Raji (cell line): ENCODE results near the gene PTPRR.

Experiments used
- POLR2A ChIP-seq: IDR thresholded peaks from 2 replicates; pipeline ENCODE4 v1.6.1; 2011; ENCODE audit warnings: low read depth, low read length, control low read depth; ENCODE audit not compliant: insufficient read depth

PTPRR gene

DNA sequence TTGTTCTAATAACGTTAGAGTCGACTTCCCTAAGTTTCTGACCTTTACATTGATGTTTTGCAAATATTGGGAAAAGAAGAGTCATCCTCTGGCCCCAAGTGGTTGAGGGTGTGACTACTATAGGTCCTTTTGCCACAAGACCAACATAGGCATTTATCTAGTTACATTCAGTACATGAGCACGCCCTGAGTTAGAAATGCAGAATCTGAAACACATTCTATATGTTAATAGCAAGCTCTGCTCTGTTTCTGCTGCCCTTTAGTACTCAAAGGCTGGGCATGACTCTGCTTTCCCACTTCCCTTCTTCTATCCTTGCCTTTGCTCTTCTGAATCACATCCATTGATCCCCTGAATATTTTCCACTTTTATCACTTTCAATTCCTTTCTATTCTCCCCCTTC lies 168.2 kb downstream of the PTPRR start:
- no peak for TF ChIP-seq POLR2A

DNA sequence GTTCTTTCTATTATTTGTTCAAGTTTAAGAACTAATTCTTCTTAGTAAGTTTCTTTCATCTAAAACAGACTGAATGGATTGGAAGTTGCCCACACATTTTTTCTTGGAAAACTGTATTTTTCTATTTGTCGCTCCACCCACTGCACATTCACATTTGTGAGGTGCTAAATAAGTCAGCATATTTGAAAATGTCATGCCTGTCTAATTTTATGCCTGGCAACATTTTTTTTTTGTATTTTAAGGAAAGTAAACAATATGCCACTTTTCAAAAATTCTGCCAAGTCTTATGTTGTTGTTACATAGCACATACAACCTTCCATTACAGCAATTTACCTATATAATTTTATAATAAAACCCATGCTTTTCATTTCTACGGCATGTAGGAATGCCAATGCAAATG lies 170.6 kb downstream of the PTPRR start:
- no peak for TF ChIP-seq POLR2A

DNA sequence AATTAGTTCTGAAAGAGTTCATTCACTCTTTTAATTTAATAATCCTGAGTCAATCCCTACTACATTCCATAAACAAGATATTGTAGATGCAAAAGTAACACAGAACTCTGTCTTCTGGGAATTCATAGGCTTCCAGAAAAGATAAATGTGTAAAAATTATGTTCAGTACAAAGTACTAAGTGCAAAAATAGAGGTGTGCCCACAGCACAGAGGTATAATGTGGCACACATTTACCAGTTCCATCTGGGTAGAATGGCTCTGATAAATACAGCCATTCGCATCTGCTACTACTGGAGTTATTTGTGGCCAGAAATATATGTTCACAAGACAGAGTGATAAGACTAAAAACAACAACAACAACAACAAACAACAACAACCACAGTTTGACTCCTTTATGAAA lies 171.7 kb downstream of the PTPRR start:
- TF ChIP-seq POLR2A, result no peak

DNA sequence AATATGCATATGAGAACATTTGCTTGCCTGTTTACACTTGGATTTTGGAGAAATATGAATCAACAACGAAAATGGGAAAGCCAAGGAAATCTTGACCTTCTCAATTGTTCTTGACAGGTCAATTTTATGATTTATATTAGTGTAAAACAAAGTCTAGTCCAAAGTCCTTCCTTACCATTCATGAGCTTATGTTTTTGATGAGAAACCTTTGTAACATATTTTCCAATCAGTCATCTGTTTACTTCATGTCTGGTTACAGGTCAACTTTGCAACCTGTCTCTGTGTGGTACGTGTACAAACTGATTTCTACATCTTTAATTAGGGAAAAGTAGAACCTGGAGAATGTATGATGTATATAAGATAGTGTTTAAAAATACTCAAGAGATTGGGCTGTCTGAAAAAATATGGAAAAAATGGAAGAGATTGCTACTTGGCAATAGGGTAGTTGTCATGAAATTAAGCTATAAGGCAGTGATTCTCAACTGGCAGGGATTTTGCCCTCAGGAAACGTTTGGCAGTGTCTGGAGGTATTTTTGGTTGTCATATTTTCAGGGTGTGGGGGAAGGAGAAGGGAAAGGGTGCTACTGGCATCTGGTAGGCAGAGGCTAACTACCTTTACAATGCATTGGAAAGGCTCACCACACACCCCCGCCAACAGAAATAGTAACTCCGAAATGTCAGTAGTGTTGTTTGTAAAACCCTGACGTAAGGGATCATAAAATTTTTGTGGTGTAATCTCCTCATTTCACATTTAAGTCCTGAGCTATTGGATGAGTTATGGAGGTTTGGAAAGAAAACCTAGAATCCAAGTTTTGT lies 172.9 kb downstream of the PTPRR start:
- TF ChIP-seq POLR2A, result no peak

DNA sequence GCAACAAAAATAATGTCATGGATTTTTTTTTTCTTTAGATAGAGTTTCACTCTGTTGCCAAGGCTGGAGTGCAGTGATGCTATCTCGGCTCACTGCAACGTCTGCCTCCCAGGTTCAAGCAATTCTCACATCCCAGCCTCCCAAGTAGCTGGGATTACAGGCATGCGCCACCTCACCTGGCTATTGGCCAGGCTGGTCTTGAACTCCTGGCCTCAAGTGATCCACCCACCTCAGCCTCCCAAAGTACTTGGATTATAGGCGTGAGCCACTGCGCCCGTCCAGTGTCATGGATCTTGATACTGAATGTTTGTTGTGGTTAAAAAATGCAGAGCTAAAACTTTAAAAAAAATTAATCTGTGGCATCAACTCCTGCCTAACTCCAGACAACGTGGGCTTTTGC lies 175.5 kb downstream of the PTPRR start:
- TF ChIP-seq POLR2A, result no peak

DNA sequence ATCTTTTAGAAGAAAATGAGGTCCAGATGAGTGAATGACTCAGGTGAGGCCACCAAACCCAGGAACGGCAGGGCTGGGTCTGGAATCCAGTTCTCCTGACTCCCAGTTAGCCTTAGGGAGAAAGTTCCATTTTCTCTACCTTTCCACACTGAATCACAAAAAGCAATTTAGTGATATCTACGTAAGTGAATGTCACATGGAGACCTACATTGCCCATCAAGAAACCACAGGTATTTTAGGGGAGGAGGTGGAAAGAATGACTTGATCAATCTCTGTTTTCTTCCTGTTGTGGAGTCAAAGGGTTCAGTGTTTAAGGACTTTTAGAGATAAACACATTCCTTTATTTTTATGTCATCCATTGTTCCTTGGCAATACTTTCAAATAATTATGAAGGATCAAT lies 176.4 kb downstream of the PTPRR start:
- TF ChIP-seq POLR2A, result no peak

DNA sequence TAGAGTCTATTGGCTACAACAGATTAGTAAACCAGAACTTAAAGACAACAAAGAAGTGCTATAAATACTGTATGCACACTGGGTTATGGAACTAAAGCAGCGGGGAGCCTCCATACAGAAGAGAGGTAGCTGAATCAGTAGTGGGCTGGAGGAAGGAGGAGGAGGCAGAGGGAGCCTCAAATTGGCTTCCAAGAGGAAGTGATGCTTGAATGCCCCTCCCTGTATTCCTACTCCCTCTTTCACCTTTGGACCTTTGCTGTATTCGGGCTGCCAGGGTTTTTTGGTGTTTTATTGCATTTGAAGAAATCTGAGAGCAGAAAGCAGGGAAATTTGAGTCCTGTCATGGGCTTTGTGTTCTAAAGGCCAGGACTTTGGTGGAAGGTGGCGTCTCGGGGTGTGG lies 179.3 kb downstream of the PTPRR start:
- no peak for TF ChIP-seq POLR2A

DNA sequence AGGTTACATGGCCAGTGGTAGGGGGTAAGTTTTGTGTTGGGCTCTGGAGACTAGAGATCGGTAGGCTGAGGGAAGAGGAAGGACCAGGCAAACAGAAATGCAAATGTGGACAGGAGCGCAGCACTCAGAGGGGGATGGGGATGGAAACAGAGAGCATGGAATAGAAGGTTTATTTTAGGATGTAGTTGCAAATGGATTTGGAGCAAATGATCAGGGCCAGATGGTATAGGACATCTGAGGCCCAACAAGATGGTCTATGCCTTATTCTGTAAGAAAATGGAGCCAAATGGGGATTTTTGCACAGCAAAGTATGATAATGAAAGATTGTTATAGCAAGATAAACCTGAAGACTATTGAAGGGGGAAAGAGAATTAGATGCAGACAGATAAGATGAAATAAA lies 180.8 kb downstream of the PTPRR start:
- TF ChIP-seq POLR2A, result no peak

DNA sequence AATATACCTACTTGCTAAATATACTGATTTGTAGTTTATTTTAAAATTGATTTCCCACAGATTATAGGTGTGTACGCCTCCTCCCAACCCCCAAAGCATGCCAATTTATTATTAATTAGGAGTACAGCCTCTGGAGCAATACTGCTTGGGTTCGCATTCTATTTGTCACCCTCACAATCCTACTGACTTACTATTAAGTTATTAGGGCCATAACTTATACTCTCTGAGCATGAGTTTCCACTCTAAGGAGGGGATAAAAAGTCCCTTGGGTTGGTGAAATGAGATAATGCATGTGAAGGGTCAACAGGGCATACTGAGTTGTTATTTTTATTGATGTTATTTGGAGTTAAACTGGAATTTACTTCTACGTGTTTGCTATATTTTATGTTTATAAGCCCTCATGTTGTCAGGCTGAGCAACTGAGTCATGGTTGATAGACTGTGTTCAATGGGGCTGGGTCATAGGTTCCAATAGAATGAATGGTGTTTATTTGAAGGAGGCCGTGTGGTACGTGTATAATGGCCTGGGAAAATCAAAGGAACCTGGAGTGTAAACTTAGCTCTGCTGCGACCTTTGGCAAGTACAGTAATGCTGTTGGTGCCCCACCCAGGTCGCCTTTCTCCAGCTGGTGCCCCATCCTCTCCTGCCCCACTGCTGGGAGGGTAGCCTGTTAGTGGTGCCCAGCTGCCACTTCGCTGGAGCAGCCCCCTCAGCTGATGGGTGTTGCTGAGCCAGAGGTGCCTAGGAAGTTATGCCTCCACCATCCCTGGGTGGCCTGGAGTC lies 184.0 kb downstream of the PTPRR start:
- TF ChIP-seq POLR2A, result no peak

DNA sequence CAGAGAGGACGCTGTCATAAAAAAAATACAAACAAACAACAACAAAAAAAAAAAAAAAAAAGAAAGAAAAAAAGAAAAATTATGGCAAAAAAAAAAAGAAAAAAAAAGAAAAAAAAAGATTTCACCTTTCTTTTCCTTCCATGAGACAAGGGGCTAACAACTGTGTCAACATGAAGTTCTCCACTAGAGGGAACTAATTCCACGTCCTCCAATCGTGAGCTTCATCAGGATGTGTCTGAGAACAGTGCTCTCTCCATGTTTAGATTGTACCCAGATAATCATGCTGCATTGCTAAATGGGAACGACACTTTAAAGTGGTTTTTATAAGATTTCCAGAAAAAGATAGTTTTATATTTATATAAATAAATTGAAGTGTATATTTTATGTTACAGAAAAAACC lies 187.2 kb downstream of the PTPRR start:
- no peak for TF ChIP-seq POLR2A

DNA sequence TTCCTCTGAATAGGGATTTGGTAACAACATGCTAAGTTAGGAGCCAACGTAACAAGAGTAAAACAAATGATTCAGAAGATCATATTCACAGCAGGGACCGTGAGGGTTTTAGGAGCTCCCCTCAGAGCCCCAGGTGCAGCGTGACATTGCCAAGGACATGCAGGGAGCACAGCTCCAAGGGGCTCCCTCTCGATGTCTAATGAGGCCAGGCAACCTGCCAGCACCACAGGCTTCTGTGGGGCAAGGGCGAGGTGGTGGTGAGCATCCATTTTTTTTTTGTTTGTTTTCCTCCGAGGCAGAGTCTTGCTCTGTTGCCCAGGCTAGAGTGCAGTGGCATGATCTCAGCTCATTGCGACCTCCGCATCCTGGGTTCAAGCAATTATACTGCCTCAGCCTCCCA lies 188.3 kb downstream of the PTPRR start:
- TF ChIP-seq POLR2A, result no peak

DNA sequence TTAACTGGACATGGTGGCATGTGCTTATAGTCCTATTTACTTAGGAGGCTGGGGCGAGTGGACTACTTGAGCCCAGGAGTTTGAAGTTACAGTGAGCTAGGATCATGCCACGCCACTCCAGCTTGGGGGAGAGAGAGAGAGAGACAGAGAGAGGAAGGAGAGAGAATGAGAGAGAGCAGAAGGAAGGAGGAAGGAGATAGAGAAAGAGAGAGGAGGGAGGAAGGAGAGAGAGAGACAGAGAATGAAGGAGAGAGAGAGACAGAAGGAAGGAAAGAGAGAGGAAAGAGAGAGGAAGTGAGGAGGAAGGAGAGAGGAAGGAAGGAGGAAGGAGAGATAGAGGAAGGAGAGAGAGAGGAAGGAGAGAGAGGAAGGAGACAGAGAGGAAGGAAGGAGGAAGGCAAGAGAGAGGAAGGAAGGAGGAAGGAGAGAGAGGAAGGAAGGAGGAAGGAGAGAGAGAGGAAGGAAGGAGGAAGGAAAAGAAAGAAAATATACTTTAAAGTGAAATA lies 189.8 kb downstream of the PTPRR start:
- TF ChIP-seq POLR2A, result no peak

DNA sequence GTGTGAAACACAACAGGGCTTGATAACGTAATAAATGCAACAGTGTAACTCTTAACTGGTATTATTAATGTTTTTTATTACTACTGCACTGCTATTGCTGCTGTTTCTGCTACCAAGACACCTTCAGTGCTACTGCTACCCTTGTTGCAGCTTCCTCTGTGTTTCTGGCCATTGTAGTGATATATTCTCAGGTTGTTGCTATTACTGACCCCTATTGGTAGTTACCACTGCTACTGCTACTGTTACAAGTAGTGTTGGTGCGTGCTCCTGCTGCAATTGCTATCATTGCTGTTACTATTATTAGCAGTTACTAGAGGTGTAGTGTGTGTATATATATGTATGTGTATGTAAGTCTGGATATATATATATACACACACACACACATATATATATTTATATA lies 196.1 kb downstream of the PTPRR start:
- no peak for TF ChIP-seq POLR2A

DNA sequence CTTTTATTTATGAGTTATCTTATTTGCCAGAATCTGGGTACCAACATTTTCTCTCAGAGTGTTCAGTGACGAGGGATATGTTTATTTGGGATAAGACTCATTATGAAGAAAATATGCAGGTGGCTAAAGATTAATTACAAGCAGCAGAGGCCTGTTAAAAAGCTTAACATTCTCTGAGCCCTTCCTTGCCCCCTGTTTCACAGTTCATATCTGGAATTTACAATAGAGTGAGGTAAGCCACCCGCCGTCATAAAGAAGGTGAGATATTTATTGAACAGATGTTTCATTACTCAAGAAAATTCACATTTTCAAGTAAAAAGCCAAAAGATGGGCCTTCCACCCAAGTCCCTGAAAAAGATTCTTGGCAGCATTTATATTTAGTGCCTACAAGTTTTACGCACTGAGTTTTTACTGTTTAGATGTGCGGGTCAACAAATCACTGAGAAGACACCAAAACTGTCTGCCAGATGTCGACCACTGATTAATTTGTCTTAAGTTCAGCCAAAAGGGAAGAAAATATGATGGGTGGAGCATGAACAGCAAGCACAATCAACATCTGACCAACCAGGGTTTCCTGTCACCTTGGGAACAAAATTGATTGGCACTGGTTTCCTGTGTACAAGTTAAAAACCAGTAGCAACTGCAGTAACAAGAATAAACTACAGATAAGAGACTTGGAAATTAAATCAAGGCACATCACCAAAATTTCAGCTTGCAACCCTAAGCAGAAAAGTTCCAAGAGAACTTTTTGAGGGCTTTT lies 197.8 kb downstream of the PTPRR start:
- no peak for TF ChIP-seq POLR2A

DNA sequence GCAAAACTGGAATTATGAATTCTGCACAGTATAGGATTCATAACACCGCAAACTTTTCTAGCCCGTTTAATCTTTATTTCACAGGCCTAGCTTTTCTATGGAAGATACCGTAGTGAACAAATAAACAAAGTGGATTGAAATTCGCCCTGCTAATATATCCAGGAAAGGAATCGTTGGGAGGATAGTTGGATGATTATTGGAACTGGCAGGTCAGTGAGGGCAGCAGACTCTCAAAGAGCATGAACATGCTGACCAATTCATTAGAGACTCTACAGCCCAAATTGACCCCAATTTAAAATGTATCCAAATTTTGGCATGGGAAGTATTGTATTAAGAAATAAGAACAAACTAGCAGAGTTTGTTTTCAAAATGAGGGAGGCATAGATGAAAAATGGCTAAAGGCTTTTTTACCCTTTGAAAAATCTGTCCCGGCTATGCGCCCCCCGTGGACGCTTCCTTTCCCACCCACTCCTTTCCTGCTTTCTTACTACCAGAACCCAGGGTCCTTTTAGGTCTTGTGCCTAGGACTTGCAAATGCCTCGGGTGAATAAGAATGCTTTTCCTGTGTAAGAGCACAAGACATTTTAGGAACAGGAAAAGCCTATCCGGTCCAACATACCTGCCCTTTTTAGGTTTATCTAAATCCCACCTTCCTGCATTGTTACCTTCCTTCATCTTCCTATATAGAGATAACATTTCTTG lies 198.7 kb downstream of the PTPRR start:
- no peak for TF ChIP-seq POLR2A
